ENCODE data around the gene MSANTD7.

- TF ChIP-seq GATA3 (IDR thresholded peaks at IDR 0.05; ENCODE audit: low read depth, low read length) (no peak), GATA2 (IDR thresholded peaks at IDR 0.05; ENCODE audit: low read depth, low read length) (no peak)
Observed at GRCh38 chr10:14860791-14861190, 22.7 kb downstream of the MSANTD7 start.
